Dermis blood vessel endothelial cell (primary cell): ENCODE results near the gene IL2RA. TPM values are rescaled to one million over a fixed set of nuclear protein-coding genes. Genes with fewer than 3 reads are reported as not detected.
"Not testable (repeated sequence)": the region's sequence is repeated elsewhere in the genome, so short reads cannot be mapped to it uniquely, and the experiment has no call there.

Experiments
- DNase-seq: peaks from one replicate; pipeline ENCODE4 v3.0.0; 2010
- total RNA-seq: library from RNA; depleted of rRNA; stranded (reverse); fragments of >200 nt; gene quantifications from 2 replicates; pipeline ENCODE4 v1.2.3, GENCODE V29; 2014

IL2RA gene
- total RNA-seq, 1 donor from 2014 or later, result not detected

- peak; percentile 83 for DNase-seq
Observed at GRCh38 chr10:5977471-5978229, 84.5 kb downstream of the IL2RA start, which contains the start of gene IL15RA. IL15RA (minus strand) TSS chr10:5977543; CDS start chr10:5977492, 51 bp downstream.

- peak; percentile 70 for DNase-seq
Observed at GRCh38 chr10:5976512-5977470, 85.4 kb downstream of the IL2RA start.

DNA sequence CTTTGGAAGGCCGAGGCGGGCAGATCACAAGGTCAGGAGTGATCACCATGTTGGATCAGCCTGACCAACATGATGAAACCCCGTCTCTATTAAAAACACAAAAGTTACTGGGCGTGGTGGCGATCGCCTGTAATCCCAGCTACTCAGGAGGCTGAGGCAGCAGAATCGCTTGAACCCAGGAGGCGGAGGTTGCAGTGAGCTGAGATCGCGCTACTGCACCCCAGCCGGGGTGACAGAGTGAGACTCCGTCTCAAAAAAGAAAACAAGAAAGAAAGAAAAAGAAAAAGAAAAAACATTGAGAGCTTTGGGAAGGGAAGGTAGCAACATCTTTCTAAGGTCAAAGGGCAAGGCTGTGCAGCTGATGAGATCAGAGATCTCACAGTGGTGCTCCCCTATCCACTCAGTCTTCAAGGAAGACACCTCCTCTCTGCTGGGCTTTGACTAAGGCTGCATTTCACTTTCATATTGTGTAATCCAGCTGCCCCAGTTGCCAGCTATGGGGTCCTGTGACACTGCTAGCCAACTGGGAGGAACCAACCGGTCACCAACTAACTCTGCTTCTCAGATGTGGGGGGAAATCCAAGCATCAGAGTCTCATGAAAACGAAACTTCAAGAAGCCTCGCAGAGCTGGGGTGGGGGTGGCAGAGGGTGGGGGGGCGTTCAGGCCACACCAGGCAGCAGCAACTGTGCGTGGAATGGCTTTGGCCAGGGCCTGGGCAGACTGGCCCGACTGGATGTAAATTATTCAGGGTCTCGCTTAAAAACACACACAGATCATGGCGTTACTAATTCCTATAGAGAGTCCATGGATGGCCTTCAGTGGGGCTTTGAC lies 86.3 kb downstream of the IL2RA start:
- peak; percentile 47 for DNase-seq

- DNase-seq, result no peak
Observed at GRCh38 chr10:5973069-5973468, 89.1 kb downstream of the IL2RA start.

DNA sequence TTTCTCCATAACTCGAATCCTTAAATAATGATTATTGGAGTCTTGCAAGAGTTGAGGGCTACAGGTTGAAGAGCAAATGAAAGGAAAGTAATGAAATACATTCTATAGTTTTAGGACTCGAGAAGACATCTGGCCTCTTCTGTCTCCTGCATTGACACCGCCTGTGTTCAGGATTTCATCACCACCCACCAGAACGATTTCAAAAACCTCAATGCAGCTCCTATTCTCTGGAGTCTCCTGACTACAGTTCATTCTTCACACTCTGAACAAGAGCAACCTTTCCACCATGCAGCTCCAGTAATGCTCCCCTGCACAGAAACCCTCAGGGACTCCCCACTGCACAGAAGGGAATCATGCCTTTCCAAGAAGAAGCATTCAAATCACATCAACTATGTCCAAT lies 90.3 kb downstream of the IL2RA start:
- DNase-seq, result no peak

DNA sequence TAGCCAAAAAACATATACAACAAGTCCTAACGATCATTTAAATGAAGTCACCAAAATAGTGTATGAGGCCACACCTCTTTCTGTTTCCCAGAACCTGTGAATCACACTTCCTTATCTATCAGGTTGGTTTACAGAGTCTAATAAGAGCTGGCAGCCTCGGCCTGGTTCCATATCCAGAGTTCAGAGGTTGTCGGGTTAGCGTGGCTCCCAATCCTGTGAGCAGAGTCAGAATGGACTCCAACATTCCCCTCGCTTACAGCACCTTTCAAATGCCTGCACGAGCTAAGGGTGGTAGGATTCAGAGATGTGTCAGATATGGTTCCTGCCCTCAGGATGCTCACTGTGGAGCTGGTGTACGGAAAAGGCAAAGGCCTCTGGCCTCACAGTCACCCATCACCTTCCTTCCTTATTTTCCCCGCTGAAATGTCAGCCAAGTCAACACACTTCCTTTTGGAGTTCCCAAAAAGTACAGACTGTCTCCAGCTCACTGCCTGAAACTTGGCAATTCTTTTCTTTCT lies 90.8 kb downstream of the IL2RA start:
- peak; percentile 78 for DNase-seq

- DNase-seq, result no peak
Observed at GRCh38 chr10:5970527-5970926, 91.6 kb downstream of the IL2RA start.

GRCh38 chr10:5970066-5970465 lies 92.1 kb downstream of the IL2RA start:
- DNase-seq, result peak; percentile 39

- no peak for DNase-seq
Observed at GRCh38 chr10:5968681-5969453, 93.3 kb downstream of the IL2RA start.

DNA sequence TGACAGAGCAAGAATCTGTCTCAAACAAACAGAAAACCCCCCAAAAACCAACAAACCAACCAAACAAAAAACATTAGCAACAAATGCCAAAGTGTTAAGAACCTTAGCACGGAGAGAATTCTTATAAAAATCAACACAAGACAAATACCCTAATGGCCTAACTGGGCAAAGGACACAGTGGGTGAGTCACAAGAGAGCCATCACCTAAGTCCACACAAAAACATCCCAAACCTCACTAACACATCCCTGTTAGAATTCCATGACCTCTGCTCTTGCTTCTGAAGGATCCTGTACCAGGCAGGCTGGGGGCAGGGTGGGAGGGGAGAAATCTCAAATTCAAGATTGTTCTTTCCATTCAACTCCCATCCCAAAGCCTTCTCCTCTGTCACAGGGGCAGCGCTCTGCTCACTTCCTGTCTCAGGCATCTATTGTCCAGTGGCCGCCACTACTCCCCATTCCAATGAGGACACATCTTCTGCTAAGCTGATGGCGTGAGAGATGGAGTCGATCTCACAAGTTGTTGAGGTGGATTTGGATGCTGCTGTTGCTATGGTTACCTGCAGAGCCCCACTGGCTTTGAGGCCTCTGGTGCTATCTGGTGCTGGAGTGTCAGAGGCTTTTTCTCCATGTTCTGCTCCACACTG lies 94.0 kb downstream of the IL2RA start:
- DNase-seq, result no peak

DNA sequence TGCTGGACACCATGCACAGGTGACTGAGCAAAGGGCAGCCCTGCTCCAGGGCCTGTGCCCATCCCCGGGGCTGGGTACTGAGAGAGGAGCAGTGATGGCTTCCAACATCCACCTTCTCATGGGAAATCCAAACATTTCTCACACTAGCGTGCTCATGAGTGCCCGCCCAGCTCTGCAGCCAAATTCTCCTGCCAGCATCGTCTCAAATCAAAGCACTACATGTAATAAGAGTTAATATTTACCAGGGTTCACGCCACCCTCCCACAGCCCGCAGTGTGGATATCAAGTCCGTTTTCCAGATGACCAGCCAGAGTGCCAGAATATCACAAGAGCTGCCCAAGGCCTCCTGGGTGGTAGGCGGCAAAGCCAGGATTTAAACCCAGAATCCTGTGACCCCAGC lies 96.9 kb downstream of the IL2RA start:
- no peak for DNase-seq

GRCh38 chr10:5964736-5965135 lies 97.4 kb downstream of the IL2RA start:
- no peak for DNase-seq

DNA sequence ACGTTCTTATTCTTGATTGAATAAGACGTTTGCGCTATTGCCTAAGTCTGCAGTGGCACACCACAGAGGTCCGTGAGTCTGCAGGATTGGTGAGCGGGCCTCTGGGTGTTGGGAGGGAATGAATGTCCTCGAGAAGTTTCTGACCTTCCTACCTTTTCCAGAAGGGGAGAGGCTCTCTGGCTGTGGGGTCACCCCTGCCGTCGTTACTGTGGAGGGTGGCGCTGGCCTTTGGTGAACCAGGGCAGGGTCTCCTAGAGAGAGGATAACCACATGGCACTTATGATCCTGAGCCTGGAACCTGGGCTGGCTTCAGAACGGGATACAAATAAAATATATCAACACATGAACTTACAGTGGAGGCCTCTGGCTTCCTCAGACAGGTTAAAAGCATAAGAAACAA lies 98.6 kb downstream of the IL2RA start:
- DNase-seq, result no peak

DNA sequence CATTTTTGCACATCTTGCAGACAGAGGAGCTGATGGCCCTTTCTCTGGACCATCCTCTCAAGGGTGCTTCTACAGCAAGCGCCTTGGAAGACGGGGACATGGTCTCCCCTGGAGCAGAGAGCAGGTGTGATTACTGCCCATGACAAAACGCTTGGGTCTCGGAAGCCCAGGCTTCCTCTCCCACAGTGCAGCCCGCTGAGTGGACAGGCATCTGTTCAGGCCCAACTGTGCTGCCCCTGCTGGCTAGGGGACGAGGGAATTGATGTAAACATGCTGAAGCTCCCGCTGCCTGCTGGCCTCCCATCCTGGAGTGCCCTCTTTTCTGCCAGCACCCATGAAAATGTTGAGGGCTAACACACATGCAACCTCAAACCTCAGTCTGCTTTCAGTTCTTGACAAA lies 99.1 kb downstream of the IL2RA start:
- no peak for DNase-seq

- DNase-seq, result not testable (repeated sequence)
Observed at GRCh38 chr10:5962358-5962940, 99.7 kb downstream of the IL2RA start.

- DNase-seq, result no peak
Observed at GRCh38 chr10:5961405-5962100, 100.6 kb downstream of the IL2RA start.

DNA sequence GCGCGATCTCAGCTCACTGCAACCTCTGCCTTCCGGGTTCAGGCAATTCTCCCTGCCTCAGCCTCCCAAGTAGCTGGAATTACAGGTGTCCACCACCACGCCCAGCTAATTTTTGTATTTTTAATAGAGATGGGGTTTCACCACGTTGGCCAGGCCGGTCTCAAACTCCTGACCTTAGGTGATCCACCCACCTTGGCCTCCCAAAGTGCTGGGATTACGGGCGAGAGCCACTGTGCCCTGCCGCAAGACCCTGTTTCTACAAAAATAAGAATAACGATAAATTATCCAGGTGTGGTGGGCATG lies 101.2 kb downstream of the IL2RA start:
- DNase-seq, result not testable (repeated sequence)
